ENCODE data around the gene EFCAB13. TPM values are rescaled to one million over a fixed set of nuclear protein-coding genes. Genes with fewer than 3 reads are reported as not detected.

EFCAB13 gene
- total RNA-seq, 2 experiments from 2014 or later = 12.6 to 13.5 TPM

GRCh38 chr17:47297661-47298400, 25.9 kb upstream of the EFCAB13 start:
- intact Hi-C loops (cut with DNase I, micrococcal nuclease) = no loop called here
- DNase-seq (no peak), ATAC-seq (ENCODE audit: poor library complexity) (no peak)
- no peaks in the 10 kb centered on the region for H3K27me3 Mint-ChIP-seq
- H3K9me3 ChIP-seq (ENCODE audit: control insufficient read depth in 1 of 2, insufficient read depth in 1 of 2, low read length in 2 of 2) = peaks cover 0 to 5% of the 10 kb centered on the region in 2 experiments
- CTCF ChIA-PET = no interaction called here
- no peak overlapping the region for H3K4me3 Mint-ChIP-seq
- H3K9me3 Mint-ChIP-seq = peaks cover 4% of the 10 kb centered on the region
- H3K27me3 ChIP-seq (ENCODE audit: control insufficient read depth in 1 of 2, insufficient read depth in 2 of 2, low read length in 2 of 2) = no peaks in the 10 kb centered on the region
- POLR2A ChIA-PET = no interaction called here
- H3K27ac Mint-ChIP-seq = no peak overlapping the region
- H3K36me3 Mint-ChIP-seq (ENCODE audit: low read depth) = no peaks in the 10 kb centered on the region
- H3K36me3 ChIP-seq (ENCODE audit: insufficient read depth, low read length) = no peaks in the 10 kb centered on the region
- no peak overlapping the region for H3K27ac ChIP-seq (ENCODE audit: low read depth in 1 of 2, low read length in 2 of 2)
- no peaks in the 10 kb centered on the region for H3K4me1 ChIP-seq (ENCODE audit: insufficient read depth, low read length)
- H3K4me1 Mint-ChIP-seq (ENCODE audit: low read depth) = no peaks in the 10 kb centered on the region
- H3K4me3 ChIP-seq (ENCODE audit: low read length) = no peak overlapping the region
- no peak for TF ChIP-seq CTCF (IDR thresholded peaks at IDR 0.05)

GRCh38 chr17:47298712-47299111, 25.0 kb upstream of the EFCAB13 start:
- Histone ChIP-seq H3K4me3 (ENCODE audit: low read length) (no peak overlapping the region), H3K36me3 (ENCODE audit: insufficient read depth, low read length) (no peaks in the 10 kb centered on the region), H3K4me1 (ENCODE audit: insufficient read depth, low read length) (no peaks in the 10 kb centered on the region), H3K9me3 (ENCODE audit: control insufficient read depth in 1 of 2, insufficient read depth in 1 of 2, low read length in 2 of 2) (peaks cover 0 to 5% of the 10 kb centered on the region in 2 experiments), H3K27ac (ENCODE audit: low read depth in 1 of 2, low read length in 2 of 2) (no peak overlapping the region), H3K27me3 (ENCODE audit: control insufficient read depth in 1 of 2, insufficient read depth in 2 of 2, low read length in 2 of 2) (no peaks in the 10 kb centered on the region)
- Mint-ChIP-seq H3K36me3 (ENCODE audit: low read depth) (no peaks in the 10 kb centered on the region), H3K27me3 (no peaks in the 10 kb centered on the region), H3K27ac (no peak overlapping the region), H3K4me3 (no peak overlapping the region), H3K4me1 (ENCODE audit: low read depth) (no peaks in the 10 kb centered on the region), H3K9me3 (peaks cover 4% of the 10 kb centered on the region)
- ChIA-PET POLR2A (interaction anchor here (0.6 kb wide), 1 partner anchor 319 kb away, joined by 3 read pairs; no protein-coding TSS in a partner anchor), CTCF (no interaction called here)
- no peak for TF ChIP-seq CTCF (IDR thresholded peaks at IDR 0.05)
- DNase-seq = no peak
- intact Hi-C loops (cut with DNase I, micrococcal nuclease) = no loop called here
- ATAC-seq (ENCODE audit: poor library complexity) = no peak

GRCh38 chr17:47299239-47299910, 24.4 kb upstream of the EFCAB13 start:
- Mint-ChIP-seq H3K4me3 (no peak overlapping the region), H3K36me3 (ENCODE audit: low read depth) (no peaks in the 10 kb centered on the region), H3K27me3 (no peaks in the 10 kb centered on the region), H3K4me1 (ENCODE audit: low read depth) (no peaks in the 10 kb centered on the region), H3K9me3 (peaks cover 4% of the 10 kb centered on the region), H3K27ac (no peak overlapping the region)
- POLR2A ChIA-PET = interaction anchor here (0.6 kb wide), 2 partner anchors 13 to 318 kb away, joined by 3 read pairs; no protein-coding TSS in a partner anchor
- ATAC-seq (ENCODE audit: poor library complexity) = no peak
- intact Hi-C loops (cut with DNase I, micrococcal nuclease) = no loop called here
- CTCF ChIA-PET = interaction anchor here (1.7 kb wide), 1 partner anchor 13 kb away, joined by 3 read pairs; no protein-coding TSS in a partner anchor
- DNase-seq = no peak
- TF ChIP-seq CTCF (IDR thresholded peaks at IDR 0.05) = no peak
- H3K27ac ChIP-seq (ENCODE audit: low read depth in 1 of 2, low read length in 2 of 2) = no peak overlapping the region
- peaks cover 0 to 5% of the 10 kb centered on the region in 2 experiments for H3K9me3 ChIP-seq (ENCODE audit: control insufficient read depth in 1 of 2, insufficient read depth in 1 of 2, low read length in 2 of 2)
- H3K4me1 ChIP-seq (ENCODE audit: insufficient read depth, low read length) = no peaks in the 10 kb centered on the region
- H3K27me3 ChIP-seq (ENCODE audit: control insufficient read depth in 1 of 2, insufficient read depth in 2 of 2, low read length in 2 of 2) = no peaks in the 10 kb centered on the region
- H3K36me3 ChIP-seq (ENCODE audit: insufficient read depth, low read length) = no peaks in the 10 kb centered on the region
- H3K4me3 ChIP-seq (ENCODE audit: low read length) = no peak overlapping the region

All from CD4-positive, alpha-beta T cell (primary cell).